22Rv1 (cell line): ENCODE results near the gene SERINC2.
"Not testable (repeated sequence)": the region's sequence is repeated elsewhere in the genome, so short reads cannot be mapped to it uniquely, and the experiment has no call there.

Source experiments
- ZFX ChIP-seq: fragments of 450-650 bp; IDR thresholded peaks from 2 replicates; pipeline ENCODE4 v1.6.1; 2017; ENCODE audit warnings: antibody characterized with exemption, borderline replicate concordance
- TF ChIP-seq, protein P1 (sequence below): fragments of 450-650 bp; IDR thresholded peaks from 2 replicates; pipeline ENCODE4 v1.5.1; 2017; ENCODE audit warnings: mild to moderate bottlenecking

DNA sequence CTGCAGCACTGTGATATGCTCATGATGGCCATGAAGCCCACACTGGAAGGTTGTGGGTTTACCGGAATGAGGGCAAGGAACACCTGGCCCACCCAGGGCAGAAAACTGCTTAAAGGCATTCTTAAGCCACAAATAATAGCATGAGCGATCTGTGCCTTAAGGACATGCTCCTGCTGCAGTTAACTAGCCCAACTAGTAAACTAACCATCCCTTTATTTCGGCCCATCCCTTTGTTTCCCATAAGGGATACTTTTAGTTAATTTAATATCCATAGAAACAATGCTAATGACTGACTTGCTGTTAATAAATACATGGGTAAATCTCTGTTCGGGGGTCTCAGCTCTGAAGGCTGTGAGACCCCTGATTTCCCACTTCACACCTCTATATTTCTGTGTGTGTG lies 67.4 kb downstream of the SERINC2 start:
- TF ChIP-seq, protein P1, sequence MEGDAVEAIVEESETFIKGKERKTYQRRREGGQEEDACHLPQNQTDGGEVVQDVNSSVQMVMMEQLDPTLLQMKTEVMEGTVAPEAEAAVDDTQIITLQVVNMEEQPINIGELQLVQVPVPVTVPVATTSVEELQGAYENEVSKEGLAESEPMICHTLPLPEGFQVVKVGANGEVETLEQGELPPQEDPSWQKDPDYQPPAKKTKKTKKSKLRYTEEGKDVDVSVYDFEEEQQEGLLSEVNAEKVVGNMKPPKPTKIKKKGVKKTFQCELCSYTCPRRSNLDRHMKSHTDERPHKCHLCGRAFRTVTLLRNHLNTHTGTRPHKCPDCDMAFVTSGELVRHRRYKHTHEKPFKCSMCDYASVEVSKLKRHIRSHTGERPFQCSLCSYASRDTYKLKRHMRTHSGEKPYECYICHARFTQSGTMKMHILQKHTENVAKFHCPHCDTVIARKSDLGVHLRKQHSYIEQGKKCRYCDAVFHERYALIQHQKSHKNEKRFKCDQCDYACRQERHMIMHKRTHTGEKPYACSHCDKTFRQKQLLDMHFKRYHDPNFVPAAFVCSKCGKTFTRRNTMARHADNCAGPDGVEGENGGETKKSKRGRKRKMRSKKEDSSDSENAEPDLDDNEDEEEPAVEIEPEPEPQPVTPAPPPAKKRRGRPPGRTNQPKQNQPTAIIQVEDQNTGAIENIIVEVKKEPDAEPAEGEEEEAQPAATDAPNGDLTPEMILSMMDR, result not testable (repeated sequence)
- not testable (repeated sequence) for TF ChIP-seq ZFX
